Measurements from ENCODE around the gene APBB1IP. TPM values are rescaled to one million over a fixed set of nuclear protein-coding genes. Genes with fewer than 3 reads are reported as not detected.

APBB1IP gene
- total and polyA plus RNA-seq, 9 of the 15 experiments (the other 6 are each of a cell fraction or from before 2014, with no cell fraction given): 0.03 to 0.11 (median 0.06) TPM; not detected in 4

GRCh38 chr10:26474026-26474425 is 35.9 kb downstream of the APBB1IP start:
- no peaks in the 10 kb centered on the region for H3K9me1 ChIP-seq (ENCODE audit: control insufficient read depth, insufficient read depth, low read length)
- no peaks in the 10 kb centered on the region for H3K36me3 ChIP-seq (ENCODE audit: control insufficient read depth, insufficient read depth, low read length)
- BruUV-seq (replicated peaks): no TSS peak
- POLR2A ChIA-PET: interaction anchor here (0.6 kb wide), 1 partner anchor 1212 kb away, joined by 3 read pairs; no protein-coding TSS in a partner anchor
- 0% methylated on average over 1 of the region's 1 CpG for WGBS (ENCODE audit: insufficient coverage, low coverage, missing lambda C conversion rate)
- H3K27ac ChIP-seq (ENCODE audit: extremely low read depth, low read depth, low read length): no peak overlapping the region
- ATAC-seq: no peak
- FAIRE-seq: no peak
- no peak overlapping the region for H3K4me2 ChIP-seq (ENCODE audit: insufficient read depth, low read length)
- no peak for DNase-seq (ENCODE audit: extremely low read depth in 1 of 4, low spot score in 3 of 4)
- H3K4me3 ChIP-seq: no peak overlapping the region
- H3K4me1 ChIP-seq (replicated peaks in 1 of 2; ENCODE audit: control insufficient read depth in 2 of 2, insufficient read depth in 2 of 2, low read length in 2 of 2): no peaks in the 10 kb centered on the region
- intact Hi-C loops (cut with micrococcal nuclease): no loop called here
- H4K20me1 ChIP-seq (replicated peaks; ENCODE audit: control insufficient read depth, insufficient read depth, low read length): no peaks in the 10 kb centered on the region
- H3K79me2 ChIP-seq (ENCODE audit: control insufficient read depth, insufficient read depth, low read length): no peaks in the 10 kb centered on the region
- in situ Hi-C loops (cut with MboI): no loop called here
- CTCF ChIA-PET (ENCODE audit: low intra/inter-chr PET ratio): no interaction called here
- H3K9ac ChIP-seq (ENCODE audit: insufficient read depth in 1 of 2, low read depth in 2 of 2, low read length in 2 of 2): no peak overlapping the region
- no peak overlapping the region for H2AFZ ChIP-seq (ENCODE audit: low read depth, low read length)
- H3K9me3 ChIP-seq (replicated peaks; ENCODE audit: control insufficient read depth, insufficient read depth, low read depth, low read length): no peaks in the 10 kb centered on the region
- H3K27me3 ChIP-seq (ENCODE audit: control insufficient read depth in 2 of 2, insufficient read depth in 2 of 2, low read length in 2 of 2): no peaks in the 10 kb centered on the region
- TF ChIP-seq PBX2 (CRISPR knock-in tag; IDR thresholded peaks at IDR 0.05; ENCODE audit: low read depth) (no peak), PBX2 (tag; conservative IDR thresholded peaks at IDR 0.05; ENCODE audit: low read depth) (no peak), RUNX1 (IDR thresholded peaks at IDR 0.05; ENCODE audit: low read depth) (no peak), ZNF174 (CRISPR knock-in tag; IDR thresholded peaks at IDR 0.05) (no peak), FOXP1 (CRISPR knock-in tag; IDR thresholded peaks at IDR 0.05) (no peak), ZNF384 (IDR thresholded peaks at IDR 0.05; ENCODE audit: low read depth, low read length) (no peak), ZNF24 (IDR thresholded peaks at IDR 0.05) (no peak), POLR2A (conservative IDR thresholded peaks at IDR 0.05) (no peak), RAD21 (CRISPR knock-in tag; conservative IDR thresholded peaks at IDR 0.05 in 1 of 2, IDR thresholded peaks at IDR 0.05 in 1 of 2) (no peak), MXI1 (IDR thresholded peaks at IDR 0.05; ENCODE audit: low read depth, low read length) (no peak), HDAC8 (tag; IDR thresholded peaks at IDR 0.05) (no peak), MTA1 (IDR thresholded peaks at IDR 0.05; ENCODE audit: borderline replicate concordance) (no peak), ARID3B (CRISPR knock-in tag; IDR thresholded peaks at IDR 0.05; ENCODE audit: borderline replicate concordance) (no peak), ZNF282 (CRISPR knock-in tag; IDR thresholded peaks at IDR 0.05) (no peak), ZFP36 (IDR thresholded peaks at IDR 0.05; ENCODE audit: low read depth, low read length, partially characterized antibody) (no peak), TCF7 (IDR thresholded peaks at IDR 0.05; ENCODE audit: borderline replicate concordance) (no peak), CEBPZ (IDR thresholded peaks at IDR 0.05; ENCODE audit: borderline replicate concordance, low read depth, low read length) (no peak)

All from K562 (cell line).